NCI-H2196 (cell line): ENCODE results near the gene SERGEF.

Experiments used
- DNase-seq: peaks from one replicate; lab custom pipeline; 2025; ENCODE audit not compliant: unreplicated experiment; lab: John Stamatoyannopoulos, UW

SERGEF gene

DNA sequence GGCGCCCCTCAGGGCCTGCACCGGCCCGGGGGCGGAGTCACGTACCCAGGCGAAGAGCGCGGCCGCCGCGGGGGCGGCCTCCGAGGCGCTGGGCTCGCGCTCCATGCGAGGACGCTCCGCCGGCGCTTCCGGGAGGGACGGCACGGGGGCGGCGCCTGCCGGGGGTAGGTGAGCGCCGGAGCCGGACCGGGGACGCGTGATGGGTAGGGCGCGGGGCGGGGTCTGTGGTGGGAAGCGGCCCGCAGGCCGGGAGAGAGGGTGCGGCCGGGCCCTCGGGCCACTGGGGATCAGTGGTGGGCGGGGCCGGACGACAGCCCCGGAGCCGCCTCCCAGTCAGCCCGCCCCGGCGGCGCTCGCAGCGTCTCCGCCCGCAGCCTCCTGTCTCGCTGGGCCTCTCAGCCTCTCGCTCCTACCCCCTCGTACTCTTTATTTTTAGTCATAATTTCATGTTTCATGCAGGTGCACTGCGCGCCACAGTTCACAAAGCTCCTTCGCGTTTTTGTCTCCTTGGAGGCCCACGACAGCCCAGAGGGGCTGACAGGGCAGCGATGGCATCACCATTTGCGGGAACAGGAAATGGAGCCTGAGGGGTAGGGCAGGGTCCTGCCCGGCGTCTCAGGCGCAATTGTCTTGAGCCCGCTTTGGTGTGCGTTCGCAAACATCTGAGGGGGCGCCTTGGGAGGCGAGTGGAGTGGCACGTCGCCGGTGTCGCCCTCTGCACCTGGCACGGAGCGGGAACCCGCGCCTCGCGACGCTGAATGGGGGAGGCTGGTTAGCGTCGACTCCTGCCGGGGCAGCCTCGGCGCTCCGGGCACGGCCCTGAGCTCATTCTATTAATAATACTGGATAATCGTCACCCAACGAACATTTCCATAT, at the start of gene SERGEF:
SERGEF (minus strand) TSS at position 142 of the 876 bp plus-strand sequence; CDS start at position 105, 37 bp downstream.
- DNase-seq, result peak; percentile 97

DNA sequence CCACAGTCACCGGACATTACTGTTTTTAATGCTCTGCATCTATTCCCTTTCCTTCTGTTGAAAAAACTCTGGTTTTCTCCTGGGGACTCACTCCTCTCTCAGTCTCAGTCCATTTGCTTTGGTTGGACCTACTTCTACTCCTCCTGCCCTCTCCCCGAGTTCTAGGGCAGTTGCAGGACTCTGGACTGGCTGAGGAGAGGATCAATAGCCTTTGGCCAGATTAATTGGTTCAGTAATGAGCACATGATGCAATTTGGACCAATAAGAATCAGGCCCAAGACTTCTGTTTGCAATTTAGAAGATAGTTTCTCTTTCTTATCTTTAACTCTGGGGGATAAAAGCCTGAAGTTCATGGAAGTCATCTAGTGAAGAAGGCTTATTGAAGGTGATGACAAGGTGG, 48.5 kb upstream of the SERGEF start:
- DNase-seq, result no peak

DNA sequence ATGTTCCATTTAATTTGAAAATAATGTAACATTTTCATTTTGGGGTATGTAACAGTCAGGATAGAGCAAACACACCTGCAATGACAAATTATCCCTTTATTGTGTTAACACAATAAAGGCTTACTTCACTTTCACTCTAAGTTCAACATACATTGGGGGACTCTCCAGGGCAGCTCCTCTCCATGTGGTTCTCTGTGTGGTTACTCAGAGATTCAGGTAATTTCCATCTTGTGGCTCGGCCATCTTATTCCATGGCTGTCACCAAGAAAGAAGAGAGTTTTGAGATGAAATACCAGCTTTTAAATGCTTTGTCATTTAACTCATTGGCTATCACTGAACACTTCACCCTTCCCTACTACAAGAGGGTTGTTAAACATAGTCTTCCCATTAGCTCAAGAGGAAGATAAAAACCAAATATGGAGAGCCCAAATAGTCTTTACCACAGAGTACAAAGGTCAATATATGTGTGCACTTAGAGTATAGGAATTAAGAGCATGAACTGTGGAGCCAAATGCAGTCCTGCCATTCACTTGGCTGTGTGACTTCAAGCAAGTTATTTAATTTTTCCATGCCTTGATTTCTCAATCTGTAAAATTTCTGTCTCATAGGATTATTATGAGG, 43.8 kb upstream of the SERGEF start:
- no peak for DNase-seq

DNA sequence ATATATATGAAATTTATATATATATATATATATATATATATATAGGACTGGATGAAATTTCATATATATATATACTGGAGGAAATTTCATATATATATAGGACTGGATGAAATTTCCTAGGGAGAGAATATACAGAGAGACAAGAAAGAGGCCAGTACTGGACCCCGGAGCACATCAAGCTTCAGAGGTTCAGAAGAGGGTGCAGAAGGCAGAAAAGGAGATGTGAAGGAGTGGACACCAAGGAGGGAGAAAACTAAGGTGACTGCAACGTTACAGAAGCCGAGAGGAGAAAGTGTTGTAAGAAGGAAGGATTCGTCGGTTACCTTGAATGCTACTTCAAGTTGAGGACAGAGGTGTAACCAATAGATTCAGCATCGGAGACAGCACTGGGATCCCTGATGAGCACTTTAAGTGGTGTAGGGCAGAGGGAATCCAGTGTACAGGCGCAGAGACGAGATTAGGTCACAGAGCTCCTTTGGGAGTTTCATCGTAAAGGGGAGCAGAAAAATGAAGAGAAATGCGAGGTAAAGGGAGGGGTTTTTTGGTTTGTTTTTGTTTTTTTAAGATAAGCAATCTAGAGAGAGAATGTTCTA, 41.8 kb upstream of the SERGEF start:
- DNase-seq, result no peak

DNA sequence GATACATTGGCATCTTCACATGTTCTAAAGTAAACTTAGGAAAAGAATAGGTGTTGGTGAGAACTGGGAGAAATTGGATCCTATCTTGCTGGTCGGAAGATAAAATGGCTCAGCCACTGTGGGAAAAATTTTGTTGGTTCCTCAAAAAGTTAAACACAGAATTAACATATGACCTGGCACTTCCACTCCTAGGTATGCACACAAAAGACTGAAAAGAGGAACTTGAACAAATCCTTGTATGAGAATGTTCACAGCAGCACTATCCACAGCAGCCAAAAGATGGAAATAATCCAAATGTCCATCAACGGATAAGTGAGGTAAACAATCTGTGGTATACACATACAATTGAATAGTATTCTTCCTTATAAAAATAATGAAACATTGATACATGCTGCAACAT, 38.0 kb upstream of the SERGEF start:
- DNase-seq, result no peak

DNA sequence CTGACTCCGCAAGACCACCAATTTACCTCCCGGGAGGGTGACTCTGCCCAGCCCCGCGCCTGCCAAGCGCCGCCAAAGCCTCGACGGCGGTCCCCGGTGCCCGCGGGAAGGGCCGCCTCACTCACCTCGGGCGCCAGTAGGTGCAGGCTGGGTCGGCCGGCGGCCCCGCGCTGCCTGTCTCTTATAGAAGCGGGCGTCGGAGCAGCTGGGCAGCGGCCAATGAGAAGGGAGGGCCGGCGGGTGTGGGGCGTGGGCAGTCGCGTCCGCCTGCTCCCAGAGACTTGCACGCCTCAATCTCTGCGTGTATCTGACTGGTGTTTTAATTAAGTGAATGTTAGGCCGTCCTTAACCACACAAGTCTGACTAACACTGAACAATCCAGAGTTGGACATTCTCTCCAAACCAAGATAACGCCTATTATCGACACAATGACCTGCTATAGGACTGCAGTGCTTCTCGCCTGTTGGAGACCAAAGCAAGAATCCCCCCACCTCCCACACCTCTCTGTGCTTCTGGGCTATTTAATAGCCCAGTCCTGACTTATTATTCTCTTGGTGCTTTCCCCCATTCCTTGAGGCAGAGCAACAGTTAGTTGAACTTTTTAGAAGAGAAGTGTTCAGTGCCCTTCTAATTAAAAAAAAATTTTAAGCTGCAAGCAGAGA, 33.4 kb upstream of the SERGEF start, which contains the start of gene TPH1:
TPH1 (minus strand) TSS at position 154 of the 662 bp plus-strand sequence. CDS start 5,507 bp downstream, outside the sequence.
- DNase-seq, result peak; percentile 43

DNA sequence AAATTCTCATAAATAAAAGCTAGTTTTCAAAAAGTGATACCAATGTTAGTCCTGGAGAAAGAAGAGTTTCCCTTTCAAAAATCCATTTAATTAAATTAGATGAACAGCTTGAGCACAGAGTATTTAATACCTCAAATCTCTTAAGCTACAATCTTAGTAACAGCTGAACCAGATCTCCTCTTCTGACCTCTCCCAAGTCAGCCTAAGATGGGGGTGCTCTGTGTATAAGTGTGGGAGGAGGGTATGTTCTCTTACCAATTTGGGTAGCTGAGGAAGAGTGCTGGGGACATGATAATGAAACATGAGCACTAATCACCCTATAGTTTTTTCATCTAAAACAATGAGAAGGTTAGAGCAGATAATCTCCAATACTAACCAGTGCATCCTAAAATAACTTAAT, 23.6 kb upstream of the SERGEF start:
- DNase-seq, result no peak

DNA sequence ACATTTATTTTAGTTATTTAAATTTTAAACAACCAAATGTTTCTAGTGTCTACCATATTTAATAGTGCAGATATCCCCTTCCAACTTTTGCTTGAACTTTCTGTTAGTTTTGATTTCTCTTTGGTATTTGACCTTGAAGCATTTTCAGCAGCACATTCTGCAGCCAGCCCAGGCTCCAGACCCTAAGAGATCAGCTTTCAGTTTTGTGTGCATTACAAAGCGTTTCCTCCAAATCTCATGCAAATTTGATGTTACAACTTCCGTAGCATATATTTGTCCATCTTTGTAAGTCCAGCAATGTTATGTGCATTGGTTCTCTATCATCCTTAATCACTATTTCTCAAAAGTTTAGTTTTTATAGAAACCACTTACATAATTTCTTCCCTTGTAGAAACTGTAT, 14.6 kb upstream of the SERGEF start:
- DNase-seq, result no peak

DNA sequence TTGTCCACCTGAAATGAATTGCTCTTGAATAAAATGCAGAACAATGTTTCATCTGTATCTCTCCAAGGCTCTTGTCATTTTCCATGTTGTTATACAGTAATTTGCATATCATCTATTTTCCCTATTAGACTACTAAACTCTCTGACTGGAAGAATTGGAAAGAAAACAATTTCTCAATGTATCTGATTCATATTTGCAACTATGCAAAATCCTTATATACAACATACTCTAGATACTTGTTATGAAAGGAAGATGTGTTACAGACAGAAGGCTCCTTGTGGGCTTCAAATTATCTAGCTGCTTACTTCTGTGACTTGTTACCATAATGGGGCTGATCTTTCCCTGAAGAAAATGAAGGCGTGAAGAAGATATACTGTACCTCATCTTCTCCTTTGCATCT, 9.6 kb upstream of the SERGEF start:
- no peak for DNase-seq

DNA sequence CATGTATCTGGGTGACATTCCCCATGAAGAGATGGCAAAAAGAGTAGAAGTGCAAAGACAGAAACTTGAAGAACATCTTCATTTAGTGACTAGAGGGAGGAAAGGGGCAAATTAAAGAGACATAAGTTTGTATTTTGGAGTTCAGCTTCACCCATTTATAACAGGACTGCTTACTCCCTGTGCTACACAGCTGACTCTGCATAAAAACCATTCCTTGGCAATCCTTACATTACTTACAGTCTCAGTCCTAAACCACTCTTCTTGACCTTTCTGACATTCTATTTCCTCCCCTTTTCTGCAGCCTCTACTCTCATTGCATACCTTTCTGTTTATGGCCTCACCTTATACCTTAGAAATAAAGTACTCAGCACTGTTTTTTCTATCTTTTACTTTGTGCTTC, 6.8 kb upstream of the SERGEF start:
- no peak for DNase-seq

DNA sequence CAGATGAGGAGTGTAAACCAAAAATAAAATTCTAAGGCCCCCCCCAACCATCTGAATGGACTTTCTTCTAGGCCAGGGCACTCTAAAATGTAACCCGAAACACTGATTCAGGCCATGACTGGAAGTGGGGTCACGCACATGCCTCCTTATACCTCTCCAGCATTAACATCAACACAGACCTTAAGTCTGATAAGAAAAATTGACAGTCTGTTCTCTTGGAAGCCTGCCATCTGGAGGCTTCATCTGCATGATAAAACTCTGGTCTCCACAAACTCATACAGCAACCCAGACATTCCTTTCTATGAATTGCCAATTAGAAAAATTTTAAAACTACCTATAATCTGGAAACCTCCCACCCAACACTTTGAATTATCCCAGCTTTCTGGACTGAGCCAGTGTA, 3.9 kb upstream of the SERGEF start:
- DNase-seq, result no peak

DNA sequence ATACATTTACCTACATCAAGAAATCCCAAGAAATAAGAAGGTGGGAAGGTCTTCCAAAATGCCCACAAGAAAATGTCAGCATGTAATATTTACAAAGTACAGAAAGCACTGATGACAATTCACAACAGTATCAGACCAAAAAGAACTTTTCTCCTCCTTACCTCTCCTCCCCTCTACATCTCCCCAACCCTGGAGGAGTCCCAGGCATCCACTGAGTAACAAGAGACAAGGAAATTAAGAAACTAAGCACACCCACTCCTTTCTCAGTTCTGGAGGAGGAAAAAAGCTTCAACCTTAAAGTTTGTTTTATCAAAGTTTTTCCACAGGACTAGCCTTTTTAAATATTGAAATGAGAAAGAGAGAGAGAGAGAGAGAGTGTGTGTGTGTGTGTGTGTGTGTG, 2.0 kb upstream of the SERGEF start:
- DNase-seq, result no peak

DNA sequence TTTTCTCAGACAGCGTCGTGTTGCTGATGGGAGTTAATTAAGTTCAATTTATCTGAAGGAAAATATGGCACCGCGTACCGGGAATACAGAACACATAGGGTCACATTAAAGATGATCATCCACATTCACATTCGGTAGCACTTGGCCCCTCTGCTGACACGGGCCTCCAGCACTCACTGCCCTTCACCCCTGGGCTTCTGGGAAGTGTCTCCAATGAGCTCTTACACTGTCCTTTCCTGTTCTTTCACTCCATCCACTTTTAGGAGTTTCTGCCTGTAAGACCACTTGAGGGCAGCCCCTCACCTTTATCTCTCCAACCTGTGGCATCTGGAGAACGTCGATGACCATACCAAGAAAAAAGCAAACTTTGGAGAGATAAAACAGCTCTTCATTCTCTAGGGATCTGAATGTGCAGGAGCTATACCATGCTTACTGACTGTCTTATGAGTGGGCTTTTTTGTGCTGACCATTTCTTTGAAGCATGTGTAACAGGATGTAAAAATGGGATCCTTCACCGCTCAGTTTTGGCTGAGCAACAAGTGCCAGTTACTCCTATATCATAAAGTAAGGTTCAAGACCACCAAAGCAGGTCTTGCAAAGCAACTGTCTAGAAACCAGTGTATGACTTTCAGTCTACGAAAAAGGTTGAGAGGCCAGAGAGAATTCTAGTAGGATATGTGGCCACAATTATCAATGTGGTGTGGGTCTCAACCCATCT, 1.1 kb upstream of the SERGEF start:
- no peak for DNase-seq

DNA sequence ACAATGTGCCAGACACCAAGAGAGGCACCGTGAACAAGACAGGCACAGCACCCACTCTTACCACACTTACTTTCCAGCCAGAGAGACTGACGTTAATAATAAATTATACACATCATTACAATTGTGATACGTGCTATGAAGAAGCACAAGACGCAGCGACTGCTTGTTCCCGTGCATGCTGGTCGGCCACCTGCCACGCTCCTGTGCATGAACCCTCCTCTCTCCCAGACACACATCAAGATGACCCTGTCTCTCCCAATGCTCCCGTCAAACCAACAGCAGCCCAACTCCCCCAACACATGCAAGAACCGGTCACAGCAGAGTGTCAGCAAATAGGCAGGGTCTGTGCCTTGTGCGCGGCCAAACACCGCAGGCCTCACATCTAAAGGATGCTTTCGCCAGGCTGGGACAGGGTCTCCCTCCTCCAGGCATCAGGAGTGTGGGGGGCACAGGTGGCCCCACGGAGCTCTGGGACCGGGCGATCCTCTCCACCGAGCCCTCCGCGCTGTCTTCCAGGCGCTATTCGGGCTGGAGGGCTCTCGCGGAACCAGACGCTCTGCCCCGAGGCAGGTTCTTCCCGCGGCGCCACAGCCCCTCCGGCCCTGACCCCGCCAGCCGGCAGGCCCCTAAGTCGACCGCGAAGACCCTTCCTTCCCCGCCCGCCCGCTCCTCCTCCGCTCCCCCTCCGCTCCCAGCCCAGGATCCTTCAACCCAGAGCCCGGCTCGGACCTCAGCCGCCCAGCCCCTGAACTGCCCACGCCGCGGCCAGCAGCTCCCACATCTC, 533 bp downstream of the SERGEF start:
- no peak for DNase-seq

DNA sequence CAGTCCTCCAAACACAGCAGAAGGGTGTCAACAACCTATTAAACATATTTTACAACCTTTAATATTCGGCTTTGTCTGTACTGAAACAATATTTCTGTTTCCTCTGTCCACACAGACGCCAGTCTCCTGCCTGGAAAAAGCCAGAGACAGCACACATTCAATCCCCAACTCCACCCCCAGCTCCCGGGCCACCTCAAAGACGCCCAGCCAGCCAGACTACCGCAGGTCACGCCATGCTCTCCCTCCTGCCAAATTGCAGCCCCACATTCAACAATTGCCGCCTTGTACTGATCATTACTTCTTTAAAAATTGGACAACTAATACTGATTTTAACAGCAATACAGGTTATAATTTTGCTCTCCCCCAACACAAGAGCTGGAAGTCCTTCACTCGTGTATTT, 1.2 kb downstream of the SERGEF start:
- DNase-seq, result no peak

DNA sequence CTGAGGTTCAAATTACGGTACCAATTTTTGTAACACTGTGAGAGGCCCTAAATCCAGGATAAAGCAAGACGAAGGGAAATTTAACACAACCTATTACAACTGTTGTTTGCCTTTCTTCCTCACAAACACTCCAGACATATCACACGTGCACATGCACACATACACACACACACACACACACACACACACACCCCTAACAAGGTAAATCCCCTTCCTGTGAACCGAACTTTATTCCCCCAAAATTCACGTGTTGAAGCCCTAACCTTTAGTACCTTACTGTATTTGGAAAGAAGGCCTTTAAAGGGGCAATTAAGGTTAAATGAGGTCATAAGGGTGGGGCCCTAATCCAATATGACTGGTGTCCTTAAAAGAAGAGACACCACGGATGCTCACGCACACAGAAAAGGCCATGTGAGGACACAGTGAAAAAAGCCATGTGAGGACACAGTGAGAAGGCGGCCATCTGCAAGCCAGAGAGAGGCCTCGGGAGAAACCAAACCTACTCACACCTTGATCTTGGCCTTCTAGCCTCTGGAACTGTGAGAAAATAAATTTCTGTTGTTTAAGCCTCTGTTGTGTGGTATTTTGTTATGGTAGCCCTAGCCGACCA, 1.8 kb downstream of the SERGEF start:
- peak; percentile 13 for DNase-seq

DNA sequence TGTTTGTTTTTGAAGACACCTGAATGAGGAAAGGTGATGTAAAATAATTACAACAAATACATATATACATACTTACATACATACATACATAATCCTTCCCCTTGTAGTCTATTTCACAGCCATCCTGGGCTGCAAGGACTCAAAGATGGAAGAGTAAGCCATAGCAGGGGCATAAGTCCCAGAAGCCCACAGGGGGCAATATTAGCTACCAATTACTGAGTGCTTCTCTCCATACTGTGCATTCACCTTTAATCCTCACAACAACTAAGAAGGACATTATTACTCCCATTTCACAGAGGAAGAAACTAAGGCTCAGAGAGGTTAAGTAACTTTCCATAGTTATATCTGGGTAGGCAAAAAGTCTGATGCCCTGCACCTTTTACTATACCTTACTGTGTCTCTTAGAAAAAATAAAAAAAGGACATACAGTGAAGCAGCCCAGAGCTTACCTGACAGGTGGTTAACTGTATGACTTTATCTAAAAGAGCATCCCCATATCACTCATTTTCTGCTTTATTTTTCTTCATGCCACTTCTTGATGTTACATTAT, 2.7 kb downstream of the SERGEF start:
- DNase-seq, result no peak

DNA sequence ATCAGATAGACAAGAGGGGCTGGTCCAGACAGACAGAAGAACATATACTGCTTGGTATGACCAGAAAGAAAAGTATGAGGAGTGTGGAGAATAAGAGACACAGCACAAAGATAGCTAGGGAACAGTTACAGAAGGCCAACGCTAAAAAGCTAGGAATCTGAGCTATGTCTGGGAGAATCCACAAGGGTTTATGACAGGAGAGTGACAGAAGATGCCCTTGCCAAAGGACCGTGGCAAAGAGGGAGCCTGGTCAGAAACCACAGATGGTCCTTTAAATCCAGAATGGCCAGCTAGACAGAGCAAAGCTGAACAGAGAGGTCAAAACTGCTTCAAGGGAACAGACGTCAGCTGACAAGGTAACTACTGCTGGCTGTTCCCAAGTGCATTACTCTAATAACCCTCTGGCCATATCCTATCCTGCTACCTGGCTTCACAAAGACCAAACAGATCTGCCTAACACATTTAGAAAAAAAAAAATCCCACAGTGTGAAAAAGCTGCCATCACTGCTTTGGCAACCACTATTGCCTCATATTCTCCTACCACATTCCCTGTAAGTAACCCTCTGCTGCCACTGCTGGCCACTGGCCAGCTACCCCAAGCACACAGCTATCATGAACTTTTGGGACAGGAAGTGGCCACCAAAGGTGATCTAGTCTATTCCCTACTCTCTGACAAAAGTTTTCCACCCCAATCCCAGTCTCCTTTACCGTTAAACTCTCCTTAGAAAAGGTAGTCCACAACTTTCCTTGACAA, 7.3 kb downstream of the SERGEF start:
- DNase-seq, result no peak

DNA sequence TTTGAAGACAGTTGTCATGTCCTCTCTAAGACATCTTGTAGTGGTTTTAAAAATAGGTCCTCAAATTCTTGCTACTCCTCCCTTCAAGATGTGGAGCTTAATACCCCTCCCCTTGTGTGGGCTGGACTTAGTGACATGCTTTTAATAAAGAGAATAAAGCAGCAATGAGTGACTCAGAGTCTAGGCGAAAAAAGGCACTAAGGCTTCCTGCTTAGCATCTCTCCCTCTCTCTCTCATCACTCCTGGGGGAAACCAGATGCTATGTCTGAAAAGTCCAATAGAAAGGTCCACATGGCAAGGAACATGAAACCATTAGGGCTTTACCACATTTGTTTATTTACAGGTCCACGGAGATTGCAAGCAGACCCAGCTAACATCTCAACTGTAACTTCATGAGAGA, 11.7 kb downstream of the SERGEF start:
- DNase-seq, result no peak
